ENCODE data around the gene SREK1IP1.

The SREK1IP1 gene

GRCh38 chr5:64682608-64683007, 85.9 kb downstream of the SREK1IP1 start:
- no peak for DNase-seq (ENCODE audit: low read depth)

DNA sequence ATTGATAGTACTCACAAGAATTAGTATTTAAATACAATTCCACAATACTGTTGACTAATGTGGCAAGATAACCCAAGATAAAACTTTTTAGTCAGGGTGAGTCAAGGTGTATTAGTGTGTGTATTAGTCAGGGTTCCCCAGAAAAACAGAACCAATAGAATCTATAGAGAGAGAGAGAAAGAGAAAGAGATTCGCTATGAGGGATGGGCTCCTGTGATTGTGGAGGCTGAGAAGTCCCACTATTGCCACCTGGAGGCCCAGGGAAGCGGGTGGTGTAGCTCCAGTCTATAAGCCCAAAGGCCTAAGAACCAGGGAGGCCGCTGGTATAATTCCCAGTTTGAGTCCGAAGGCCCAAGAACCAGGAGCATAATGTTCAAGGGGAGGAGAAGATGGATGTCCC, 88.2 kb downstream of the SREK1IP1 start:
- no peak for DNase-seq (ENCODE audit: low read depth)

- DNase-seq (ENCODE audit: low read depth): no peak
These were observed 90.1 kb downstream of the SREK1IP1 start for GRCh38 chr5:64678374-64678773.

- no peak for DNase-seq (ENCODE audit: low read depth)
These were observed 96.8 kb downstream of the SREK1IP1 start for GRCh38 chr5:64671678-64672077.

DNA sequence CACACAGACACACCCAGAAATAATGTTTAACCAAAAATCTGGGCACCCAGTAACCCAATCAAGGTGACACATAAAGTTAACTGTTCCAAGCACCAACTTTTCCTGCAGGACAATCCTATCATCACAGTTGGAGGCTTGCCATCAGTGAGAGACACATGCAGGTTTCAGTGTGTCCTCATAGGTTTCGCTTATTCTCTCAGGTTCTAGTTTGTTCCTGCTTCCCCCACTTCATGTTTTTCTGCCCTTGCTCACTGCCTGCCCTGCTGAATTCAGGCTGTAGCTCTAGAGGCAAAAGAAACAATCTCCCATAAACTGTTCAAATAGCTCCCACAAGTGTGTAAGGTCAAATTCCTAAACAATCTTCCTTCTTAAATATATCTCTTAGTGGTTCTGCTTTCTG, 98.2 kb downstream of the SREK1IP1 start:
- DNase-seq (ENCODE audit: low read depth): no peak
